NCI-H146 (cell line): ENCODE measurements around the gene CELSR1.
"Not testable (repeated sequence)": the region's sequence is repeated elsewhere in the genome, so short reads cannot be mapped to it uniquely, and the experiment has no call there.

ENCODE experiments used
- DNase-seq: peaks from one replicate; lab custom pipeline; 2025; lab: John Stamatoyannopoulos, UW

CELSR1 gene

GRCh38 chr22:46419754-46420571, 117.5 kb downstream of the CELSR1 start:
- DNase-seq: no peak

GRCh38 chr22:46418827-46419226, 118.6 kb downstream of the CELSR1 start:
- DNase-seq: peak; percentile 8

GRCh38 chr22:46417769-46418168, 119.7 kb downstream of the CELSR1 start:
- DNase-seq: no peak

DNA sequence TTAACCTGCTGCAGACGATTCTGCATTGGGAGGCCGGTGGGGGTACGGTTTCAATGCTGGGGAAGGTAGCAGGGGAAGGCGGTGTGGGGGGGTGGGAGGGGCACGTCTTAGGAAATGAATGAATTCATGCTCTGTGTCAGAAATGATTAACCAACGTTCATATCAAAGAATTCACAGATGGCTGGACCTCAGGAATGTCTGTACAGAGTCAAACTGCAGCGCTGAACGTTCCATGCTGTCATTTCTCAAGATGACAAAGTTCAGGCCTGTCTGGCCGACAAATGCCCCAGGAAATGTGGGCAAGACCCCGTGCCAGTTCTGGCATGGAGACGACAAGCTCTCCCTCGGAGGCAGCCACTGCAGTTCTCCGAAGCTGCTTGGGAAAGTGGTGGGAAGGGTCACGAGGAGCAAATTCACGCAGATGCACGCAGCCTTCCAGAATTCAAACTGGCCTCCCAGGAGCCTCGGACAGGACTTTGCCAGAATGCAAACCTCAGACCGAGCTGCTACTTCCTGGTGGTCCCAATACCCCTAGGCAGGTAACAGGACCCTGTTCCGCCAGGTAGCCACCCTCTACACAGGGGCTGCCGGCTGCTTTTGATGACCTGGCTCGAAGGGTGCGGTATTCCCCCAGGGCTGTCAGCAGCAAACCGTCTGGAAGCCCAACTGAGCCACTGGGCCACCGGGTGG, 120.4 kb downstream of the CELSR1 start:
- no peak for DNase-seq

- DNase-seq: no peak
Observed at GRCh38 chr22:46416520-46416871, 120.9 kb downstream of the CELSR1 start.

- no peak for DNase-seq
Observed at GRCh38 chr22:46415776-46416519, 121.5 kb downstream of the CELSR1 start.

GRCh38 chr22:46414704-46415103, 122.7 kb downstream of the CELSR1 start:
- DNase-seq: no peak

DNA sequence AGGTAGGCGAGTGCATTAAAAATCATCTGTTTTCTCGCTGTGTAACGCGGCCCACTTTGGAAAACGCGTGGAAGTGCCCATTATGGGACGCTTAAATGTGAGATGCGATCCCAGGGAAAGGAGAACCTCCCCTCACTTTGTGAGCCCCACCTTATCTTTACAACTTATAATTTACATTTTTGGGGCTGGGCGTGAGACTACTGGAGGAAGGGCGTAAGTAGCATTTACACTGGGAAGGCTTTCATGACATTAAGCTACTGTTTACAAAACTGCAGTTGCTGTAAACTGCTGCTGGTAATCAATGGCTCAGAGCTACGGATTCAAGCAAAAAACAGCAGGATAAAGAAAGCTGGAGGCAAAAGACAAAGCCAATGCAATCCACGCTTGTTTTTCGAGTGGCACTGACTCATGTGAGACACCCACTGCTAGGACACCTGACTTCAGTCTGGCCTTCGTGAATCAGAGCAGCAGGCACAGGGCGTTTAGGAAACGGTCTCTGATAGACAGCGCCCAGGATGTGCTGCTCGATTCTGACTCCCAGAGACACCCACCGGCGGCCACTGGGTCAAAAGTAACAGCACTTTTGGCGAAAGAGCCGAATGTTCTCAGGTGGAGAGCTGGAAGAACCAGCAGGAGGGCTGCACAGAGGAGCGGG, 123.6 kb downstream of the CELSR1 start:
- DNase-seq: no peak

DNA sequence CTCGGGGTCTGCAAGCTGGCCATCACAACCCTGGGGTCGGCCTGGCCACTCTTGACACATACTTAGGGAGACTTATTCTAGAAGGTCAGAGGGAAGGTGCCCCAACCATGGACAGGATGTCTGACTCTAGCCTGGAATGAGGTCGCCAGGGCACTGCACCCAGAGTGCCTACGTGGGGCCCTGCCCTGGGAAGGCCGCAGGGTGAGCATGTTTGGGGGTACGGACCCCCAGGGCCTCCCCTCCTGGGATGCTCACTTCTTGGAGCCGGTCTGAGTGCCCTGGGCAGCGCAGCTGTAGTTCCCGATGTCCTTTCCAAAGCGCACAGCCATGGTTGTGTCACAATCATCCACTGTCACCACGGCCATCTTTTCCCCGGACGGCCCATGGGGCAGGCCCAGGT, 126.1 kb downstream of the CELSR1 start:
- DNase-seq: no peak

DNA sequence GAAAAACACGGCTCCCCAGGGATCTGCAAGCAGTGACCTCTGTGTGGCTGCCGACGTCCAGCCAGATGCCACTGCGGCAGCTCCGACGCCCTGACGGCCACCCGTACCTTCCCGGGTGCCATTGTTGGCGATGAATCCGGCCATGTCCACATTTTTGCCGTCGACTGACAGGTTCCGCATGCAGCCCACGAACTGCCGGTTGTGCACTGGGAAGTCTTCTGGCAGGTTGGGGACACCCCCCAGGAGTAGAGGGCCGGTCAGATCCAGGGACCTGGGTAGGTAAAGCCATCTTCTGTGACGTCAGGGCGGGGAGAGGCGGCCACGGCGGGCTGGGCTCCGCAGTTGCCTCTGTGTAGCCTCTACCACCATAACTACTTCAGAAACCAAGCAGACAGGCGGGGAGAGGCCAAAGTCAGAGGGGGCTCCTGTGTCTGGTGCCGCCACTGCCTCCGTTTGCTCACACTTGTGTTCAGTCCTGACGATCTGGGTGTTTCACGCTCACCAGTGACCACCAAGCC, 127.1 kb downstream of the CELSR1 start:
- no peak for DNase-seq

DNA sequence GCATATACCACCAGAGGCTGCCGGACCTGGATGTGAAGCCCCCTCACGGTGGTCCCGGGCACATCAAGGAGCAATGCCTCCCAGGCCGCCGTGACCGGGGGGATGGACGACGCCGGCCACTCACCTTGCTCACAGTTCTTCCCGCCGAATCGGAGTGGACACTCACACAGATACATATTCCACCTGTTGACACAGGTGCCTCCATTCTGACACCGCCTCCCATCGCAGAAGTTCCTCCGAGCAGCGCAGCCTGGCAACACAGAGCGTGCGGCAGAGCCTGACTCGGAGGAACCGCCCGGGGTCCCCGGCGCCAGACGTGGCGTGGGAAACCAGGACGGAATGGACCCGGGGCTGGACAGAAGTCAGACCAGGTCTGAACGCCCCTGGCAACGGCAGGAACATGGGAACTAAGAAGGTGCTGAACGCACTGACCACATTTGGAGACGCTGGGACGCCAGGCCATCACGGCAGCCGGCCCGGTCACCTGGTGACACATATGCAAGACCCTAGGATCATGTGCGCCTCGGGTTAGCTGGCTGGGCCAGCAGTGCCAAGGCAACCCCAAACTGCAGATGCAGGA, 127.7 kb downstream of the CELSR1 start:
- DNase-seq: no peak

GRCh38 chr22:46408568-46409506, 128.6 kb downstream of the CELSR1 start:
- no peak for DNase-seq

- DNase-seq: no peak
Observed at GRCh38 chr22:46407748-46408147, 129.7 kb downstream of the CELSR1 start.

GRCh38 chr22:46406791-46407190, 130.6 kb downstream of the CELSR1 start:
- no peak for DNase-seq

GRCh38 chr22:46406349-46406748, 131.1 kb downstream of the CELSR1 start:
- DNase-seq: no peak

- no peak for DNase-seq
Observed at GRCh38 chr22:46405901-46406300, 131.5 kb downstream of the CELSR1 start.

- DNase-seq: not testable (repeated sequence)
Observed at GRCh38 chr22:46403880-46404279, 133.5 kb downstream of the CELSR1 start.

GRCh38 chr22:46402505-46402904, 134.9 kb downstream of the CELSR1 start:
- DNase-seq: no peak

- DNase-seq: no peak
Observed at GRCh38 chr22:46401370-46401769, 136.1 kb downstream of the CELSR1 start.

DNA sequence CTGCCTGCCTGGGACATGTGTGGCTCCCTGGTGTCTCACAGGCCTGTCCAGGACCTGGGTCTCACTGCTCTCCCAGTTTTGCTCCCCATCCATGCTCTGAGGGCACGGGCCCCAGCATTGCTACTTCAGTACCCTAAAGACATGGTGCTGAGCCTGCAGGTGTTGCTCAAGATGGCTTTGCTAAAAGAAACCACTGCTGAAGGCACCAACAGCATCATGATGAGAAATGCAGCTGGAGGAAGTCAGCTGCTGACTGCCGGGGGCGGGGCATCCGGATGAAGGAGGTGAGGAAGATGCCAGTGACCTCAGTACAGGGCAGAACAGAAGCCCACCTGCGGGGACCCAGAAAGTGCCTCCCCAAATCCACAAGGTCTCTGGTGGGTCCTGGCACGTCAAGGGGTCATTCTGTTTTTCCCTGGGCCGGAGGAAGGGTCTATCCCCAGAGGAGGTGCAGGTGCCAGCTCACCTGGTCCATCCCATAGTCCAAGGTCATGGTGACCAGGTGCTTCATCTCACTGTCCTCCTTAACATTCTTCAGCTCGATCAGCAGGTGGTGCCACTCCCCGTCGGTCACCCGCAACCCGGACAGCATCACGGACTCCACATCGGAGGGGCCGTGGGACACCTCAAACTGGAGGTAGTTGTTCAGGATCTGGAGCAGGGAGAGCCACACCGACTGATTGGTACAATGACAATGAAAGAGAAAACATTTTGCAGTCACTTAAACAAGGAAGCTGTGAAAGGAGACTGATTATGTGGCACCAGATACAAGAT, 138.0 kb downstream of the CELSR1 start:
- no peak for DNase-seq
